Activated CD4-positive, alpha-beta memory T cell treated with anti-CD3 and anti-CD28 coated beads for 36 hours (primary cell): Measurements from ENCODE around the gene USP12. TPM values are rescaled to one million over a fixed set of nuclear protein-coding genes. Genes with fewer than 3 reads are reported as not detected.
"Not testable (repeated sequence)": the region's sequence is repeated elsewhere in the genome, so short reads cannot be mapped to it uniquely, and the experiment has no call there.

Experiments used
- CTCF ChIA-PET: fragments of 350-600 bp; sonication (Branson Sonifier 250); formaldehyde crosslinking; loops from one replicate; lab custom pipeline; 2021; ENCODE audit warnings: antibody characterized with exemption, inconsistent platforms; lab: Charles Lee
- POLR2A ChIA-PET: fragments of 350-600 bp; sonication (Branson Sonifier 250); formaldehyde crosslinking; loops from one replicate; lab custom pipeline; 2021; ENCODE audit warnings: antibody characterized with exemption; lab: Charles Lee
- DNase-seq: peaks from one replicate; pipeline ENCODE4 v3.0.0-alpha.2; 2020
- H3K27ac Mint-ChIP-seq: one replicate; pipeline ENCODE4 v1.8.0; 2021; ENCODE audit warnings: mixed read lengths
- H3K27me3 Mint-ChIP-seq: one replicate; pipeline ENCODE4 v1.8.0; 2021; ENCODE audit warnings: mixed read lengths
- H3K36me3 Mint-ChIP-seq: one replicate; pipeline ENCODE4 v1.8.0; 2021; ENCODE audit warnings: mixed read lengths
- H3K4me1 Mint-ChIP-seq: one replicate; pipeline ENCODE4 v1.8.0; 2021; ENCODE audit warnings: low read depth, mixed read lengths
- H3K4me3 Mint-ChIP-seq: one replicate; pipeline ENCODE4 v1.8.0; 2021; ENCODE audit warnings: mild to moderate bottlenecking, mixed read lengths
- H3K9me3 Mint-ChIP-seq: one replicate; pipeline ENCODE4 v1.8.0; 2021; ENCODE audit warnings: mixed read lengths
- intact Hi-C: fragments of 100-400 bp; cut with micrococcal nuclease; formaldehyde crosslinking; loops from one replicate; pipeline ENCODE4 v1.15.1; 2023
- total RNA-seq, 2 experiments: library from RNA; stranded (reverse); gene quantifications; one replicate each; pipeline ENCODE4 v1.2.3, GENCODE V29; 2021

The USP12 gene
- total RNA-seq, 2 experiments from 2014 or later, result 39.4 to 40.6 TPM

GRCh38 chr13:27141159-27141558, 30.5 kb downstream of the USP12 start:
- Mint-ChIP-seq H3K36me3 (peaks cover 22% of the 10 kb centered on the region), H3K9me3 (peaks cover 14% of the 10 kb centered on the region), H3K4me1 (peaks cover 62% of the 10 kb centered on the region)
- H3K4me3 Mint-ChIP-seq, intact Hi-C loops, DNase-seq, POLR2A ChIA-PET, CTCF ChIA-PET, H3K27me3 Mint-ChIP-seq, H3K27ac Mint-ChIP-seq: not testable (repeated sequence)

GRCh38 chr13:27140060-27140459, 31.6 kb downstream of the USP12 start:
- no peak overlapping the region for H3K27ac Mint-ChIP-seq
- CTCF ChIA-PET, result no interaction called here
- H3K4me1 Mint-ChIP-seq, result peaks cover 57% of the 10 kb centered on the region
- no peak overlapping the region for H3K4me3 Mint-ChIP-seq
- no peaks in the 10 kb centered on the region for H3K27me3 Mint-ChIP-seq
- DNase-seq, result no peak
- intact Hi-C loops, result no loop called here
- H3K36me3 Mint-ChIP-seq, result peaks cover 22% of the 10 kb centered on the region
- POLR2A ChIA-PET, result no interaction called here
- H3K9me3 Mint-ChIP-seq, result peaks cover 14% of the 10 kb centered on the region

- Mint-ChIP-seq H3K36me3 (peaks cover 22% of the 10 kb centered on the region), H3K27ac (no peak overlapping the region), H3K9me3 (peaks cover 14% of the 10 kb centered on the region), H3K4me1 (peaks cover 59% of the 10 kb centered on the region), H3K27me3 (no peaks in the 10 kb centered on the region), H3K4me3 (no peak overlapping the region)
- DNase-seq, result no peak
- POLR2A ChIA-PET, result no interaction called here
- intact Hi-C loops, result no loop called here
- CTCF ChIA-PET, result no interaction called here
These were observed 32.0 kb downstream of the USP12 start for GRCh38 chr13:27139565-27139964.

- Mint-ChIP-seq H3K27me3 (no peaks in the 10 kb centered on the region), H3K9me3 (peaks cover 13% of the 10 kb centered on the region), H3K27ac (no peak overlapping the region), H3K4me3 (no peak overlapping the region), H3K36me3 (peaks cover 19% of the 10 kb centered on the region), H3K4me1 (peaks cover 62% of the 10 kb centered on the region)
- ChIA-PET CTCF (no interaction called here), POLR2A (interaction anchor here (1.3 kb wide), 1 partner anchor 9 kb away, joined by 3 read pairs; no protein-coding TSS in a partner anchor)
- intact Hi-C loops, result loop anchor here (1.0 kb wide), 1 partner anchor 9 kb away; no protein-coding TSS in a partner anchor
- DNase-seq, result no peak
These were observed 33.0 kb downstream of the USP12 start for GRCh38 chr13:27138457-27139093.

- no peak overlapping the region for H3K27ac Mint-ChIP-seq
- H3K9me3 Mint-ChIP-seq, result peaks cover 9% of the 10 kb centered on the region
- DNase-seq, result no peak
- intact Hi-C loops, result loop anchor here (1.0 kb wide), 1 partner anchor 10 kb away; no protein-coding TSS in a partner anchor
- H3K27me3 Mint-ChIP-seq, result no peaks in the 10 kb centered on the region
- POLR2A ChIA-PET, result interaction anchor here (1.3 kb wide), 1 partner anchor 9 kb away, joined by 3 read pairs; no protein-coding TSS in a partner anchor
- H3K36me3 Mint-ChIP-seq, result peaks cover 13% of the 10 kb centered on the region
- peaks cover 63% of the 10 kb centered on the region for H3K4me1 Mint-ChIP-seq
- CTCF ChIA-PET, result no interaction called here
- no peak overlapping the region for H3K4me3 Mint-ChIP-seq
These were observed 33.9 kb downstream of the USP12 start for GRCh38 chr13:27137759-27138158.

- no peak overlapping the region for H3K27ac Mint-ChIP-seq
- no peak overlapping the region for H3K4me3 Mint-ChIP-seq
- intact Hi-C loops, result no loop called here
- CTCF ChIA-PET, result interaction anchor here (1.1 to 1.7 kb wide), 2 partner anchors 136 to 149 kb away, joined by 4 read pairs; partner anchors contain the start of gene RASL11A
- H3K4me1 Mint-ChIP-seq, result peaks cover 76% of the 10 kb centered on the region
- DNase-seq, result no peak
- peaks cover 12% of the 10 kb centered on the region for H3K9me3 Mint-ChIP-seq
- POLR2A ChIA-PET, result no interaction called here
- H3K27me3 Mint-ChIP-seq, result no peaks in the 10 kb centered on the region
- peaks cover 6% of the 10 kb centered on the region for H3K36me3 Mint-ChIP-seq
These were observed 36.6 kb downstream of the USP12 start for GRCh38 chr13:27135023-27135422.

- Mint-ChIP-seq H3K9me3 (peaks cover 12% of the 10 kb centered on the region), H3K27ac (no peak overlapping the region), H3K36me3 (peaks cover 9% of the 10 kb centered on the region), H3K27me3 (no peaks in the 10 kb centered on the region), H3K4me3 (no peak overlapping the region), H3K4me1 (peaks cover 81% of the 10 kb centered on the region)
- ChIA-PET POLR2A (interaction anchor here (1.0 to 2.0 kb wide), 2 partner anchors 13 to 36 kb away, joined by 3 to 6 read pairs; no protein-coding TSS in a partner anchor), CTCF (interaction anchor here (0.8 to 1.7 kb wide), 3 partner anchors 137 to 508 kb away, joined by 3 to 4 read pairs (median 4); partner anchors contain the start of gene RASL11A)
- no peak for DNase-seq
- intact Hi-C loops, result loop anchor here (5.0 kb wide), 4 partner anchors 112 to 1232 kb away; partner anchors contain the start of genes LNX2 and POLR1D
These were observed 37.7 kb downstream of the USP12 start for GRCh38 chr13:27133889-27134288.

- Mint-ChIP-seq H3K27ac (peak overlapping the region; percentile 92), H3K27me3 (no peaks in the 10 kb centered on the region), H3K9me3 (peaks cover 12% of the 10 kb centered on the region), H3K4me1 (peaks cover 81% of the 10 kb centered on the region), H3K4me3 (peak overlapping the region; percentile 36), H3K36me3 (peaks cover 10% of the 10 kb centered on the region)
- CTCF ChIA-PET, result interaction anchor here (0.6 to 1.8 kb wide), 5 partner anchors 15 to 230 kb away, joined by 3 to 5 read pairs (median 3); partner anchors contain the start of gene RASL11A
- peak; percentile 53 for DNase-seq
- intact Hi-C loops, result loop anchor here (1.0 to 5.0 kb wide), 5 partner anchors 63 to 1230 kb away; partner anchors contain the start of genes LNX2 and POLR1D
- POLR2A ChIA-PET, result interaction anchor here (0.8 to 3.8 kb wide), 9 partner anchors 15 to 136 kb away, joined by 3 to 25 read pairs (median 5); partner anchors contain the start of gene RPL21
These were observed 39.1 kb downstream of the USP12 start for GRCh38 chr13:27132538-27132937.

GRCh38 chr13:27131906-27132305, 39.7 kb downstream of the USP12 start:
- peaks cover 12% of the 10 kb centered on the region for H3K9me3 Mint-ChIP-seq
- POLR2A ChIA-PET, result interaction anchor here (0.6 to 3.8 kb wide), 10 partner anchors 17 to 222 kb away, joined by 3 to 25 read pairs (median 4); partner anchors contain the start of gene RPL21
- peak overlapping the region; percentile 36 for H3K4me3 Mint-ChIP-seq
- H3K4me1 Mint-ChIP-seq, result peaks cover 85% of the 10 kb centered on the region
- CTCF ChIA-PET, result interaction anchor here (0.6 to 1.8 kb wide), 8 partner anchors 15 to 230 kb away, joined by 3 to 6 read pairs (median 3); partner anchors contain the start of gene RASL11A
- no peaks in the 10 kb centered on the region for H3K27me3 Mint-ChIP-seq
- peak overlapping the region; percentile 92 for H3K27ac Mint-ChIP-seq
- DNase-seq, result no peak
- H3K36me3 Mint-ChIP-seq, result peaks cover 16% of the 10 kb centered on the region
- intact Hi-C loops, result loop anchor here (1.0 to 5.0 kb wide), 12 partner anchors 15 to 1230 kb away; partner anchors contain the start of genes LNX2, MTIF3, POLR1D and RPL21

- peak; percentile 86 for DNase-seq
- Mint-ChIP-seq H3K4me3 (peak overlapping the region; percentile 61), H3K27ac (peak overlapping the region; percentile 92), H3K27me3 (no peaks in the 10 kb centered on the region), H3K9me3 (peaks cover 12% of the 10 kb centered on the region), H3K4me1 (peaks cover 90% of the 10 kb centered on the region), H3K36me3 (peaks cover 19% of the 10 kb centered on the region)
- ChIA-PET POLR2A (interaction anchor here (0.6 to 3.8 kb wide), 16 partner anchors 14 to 1528 kb away, joined by 3 to 25 read pairs (median 4); partner anchors contain the start of genes POMP, RPL21 and USP12), CTCF (interaction anchor here (0.7 to 1.4 kb wide), 6 partner anchors 30 to 231 kb away, joined by 3 to 6 read pairs (median 3); no protein-coding TSS in a partner anchor)
- intact Hi-C loops, result loop anchor here (1.0 to 5.0 kb wide), 11 partner anchors 16 to 1229 kb away; partner anchors contain the start of genes LNX2, MTIF3, POLR1D and RPL21
These were observed 40.5 kb downstream of the USP12 start for GRCh38 chr13:27130979-27131623.

GRCh38 chr13:27130223-27130978, 41.2 kb downstream of the USP12 start:
- H3K4me3 Mint-ChIP-seq, result peak overlapping the region; percentile 61

More at GRCh38 chr13:27130223-27130978, 41.2 kb downstream of the USP12 start:
- Mint-ChIP-seq H3K4me1 (peaks cover 87% of the 10 kb centered on the region), H3K9me3 (peaks cover 13% of the 10 kb centered on the region), H3K27ac (peak overlapping the region; percentile 92), H3K27me3 (no peaks in the 10 kb centered on the region), H3K36me3 (peaks cover 25% of the 10 kb centered on the region)
- ChIA-PET CTCF (interaction anchor here (1.0 to 1.4 kb wide), 3 partner anchors 30 to 40 kb away, joined by 3 to 6 read pairs (median 4); no protein-coding TSS in a partner anchor), POLR2A (interaction anchor here (0.6 to 3.8 kb wide), 12 partner anchors 15 to 1529 kb away, joined by 3 to 25 read pairs (median 5); partner anchors contain the start of genes POMP, RPL21 and USP12)
- intact Hi-C loops, result loop anchor here (2.0 to 5.0 kb wide), 5 partner anchors 44 to 1228 kb away; partner anchors contain the start of genes LNX2 and POLR1D
- no peak for DNase-seq
